Colon (tissue), 2 donors: ENCODE measurements around the gene DAB2IP.

ENCODE experiments used
- FAIRE-seq: peaks from 2 replicates; lab custom pipeline; 2012; peaks lifted over from hg19 to GRCh38; lab: Jason Lieb, UNC
- donor health status: control.
- donor health status: control.

Gene DAB2IP

DNA sequence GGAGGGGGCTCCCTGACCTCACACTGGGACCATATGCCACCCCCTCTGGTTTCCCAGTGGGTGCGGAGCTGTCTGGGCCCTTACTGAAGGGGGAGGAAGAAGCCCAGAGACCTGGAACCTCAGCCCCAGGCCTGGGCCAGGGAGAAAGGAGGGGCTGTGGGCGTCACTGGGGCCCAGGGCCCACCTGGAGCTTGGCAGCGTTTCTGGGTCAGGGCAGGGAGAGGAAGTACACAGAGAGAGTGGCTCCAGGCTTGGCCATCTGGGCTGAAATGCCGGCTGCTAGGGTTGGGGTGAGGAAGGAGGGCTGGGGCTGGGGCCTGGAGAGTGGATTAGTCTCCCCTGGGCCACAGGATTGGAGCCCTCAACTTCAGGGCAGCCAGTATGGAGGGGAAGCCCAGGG, 6.4 kb upstream of the DAB2IP start:
- no peak for FAIRE-seq

DNA sequence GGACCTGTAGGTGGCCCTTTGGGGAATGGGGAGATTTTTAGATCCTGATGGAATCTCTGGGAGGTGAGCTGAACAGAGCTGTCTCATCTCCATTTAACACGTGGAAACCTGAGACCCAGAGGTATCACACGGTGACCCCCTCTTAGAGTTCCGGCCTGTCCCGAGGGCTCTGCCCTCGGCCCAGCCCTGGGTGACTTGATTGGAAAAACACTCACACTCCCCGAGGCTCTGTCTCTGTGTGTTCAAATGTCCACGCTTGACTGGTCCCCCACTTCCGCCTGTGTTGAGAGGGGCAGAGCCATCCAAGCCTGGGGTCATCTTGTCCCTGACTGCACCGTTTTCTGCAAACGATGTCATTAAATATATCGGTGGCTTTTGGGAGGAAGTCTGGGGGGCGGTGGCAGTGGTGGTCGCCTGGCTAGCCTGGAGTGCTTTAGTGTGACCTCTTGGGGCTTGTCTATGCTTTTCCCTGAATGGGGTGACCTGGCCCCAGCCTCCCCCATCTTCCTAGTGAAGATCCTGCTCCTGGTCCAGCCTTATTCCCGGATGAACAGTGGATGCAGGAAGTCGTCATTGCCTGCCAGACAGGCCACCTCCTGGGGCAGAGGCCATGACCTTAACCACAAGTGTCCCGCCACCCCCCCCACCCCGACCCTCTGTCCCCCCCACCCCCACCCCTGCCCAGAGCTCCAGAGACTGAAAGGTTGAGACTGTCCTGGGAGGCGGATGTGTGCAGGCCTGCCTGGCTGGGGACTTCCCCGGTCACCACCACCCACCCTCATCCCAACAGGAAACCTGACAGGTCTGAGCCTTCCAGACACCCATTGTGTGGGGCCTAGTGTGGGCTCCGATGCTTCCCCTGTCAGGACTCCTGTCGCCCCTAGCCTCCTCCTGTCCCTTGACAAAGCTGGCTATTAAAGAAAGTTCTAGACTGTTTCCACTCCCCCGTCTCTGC, 5.3 kb upstream of the DAB2IP start:
- FAIRE-seq = no peak

DNA sequence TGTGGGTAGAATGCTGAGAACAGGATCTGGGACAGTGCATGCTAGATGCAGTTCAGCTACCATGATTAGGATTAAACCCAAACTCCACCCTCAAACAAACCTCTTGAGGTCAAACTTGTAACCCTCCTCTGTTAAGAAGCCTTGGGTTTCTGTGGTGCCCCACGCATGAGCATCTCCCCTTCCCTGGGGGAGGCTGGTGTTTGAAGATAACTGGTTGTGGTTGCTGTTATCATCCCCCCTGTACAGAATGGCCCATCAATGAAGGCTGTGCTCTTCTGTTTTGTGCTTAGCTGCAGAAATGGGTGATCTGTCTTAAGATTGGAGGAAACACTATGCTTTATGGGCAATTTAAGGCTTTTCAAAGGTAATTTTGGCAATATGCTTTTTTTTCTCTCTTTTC, 4.4 kb upstream of the DAB2IP start:
- FAIRE-seq = no peak

DNA sequence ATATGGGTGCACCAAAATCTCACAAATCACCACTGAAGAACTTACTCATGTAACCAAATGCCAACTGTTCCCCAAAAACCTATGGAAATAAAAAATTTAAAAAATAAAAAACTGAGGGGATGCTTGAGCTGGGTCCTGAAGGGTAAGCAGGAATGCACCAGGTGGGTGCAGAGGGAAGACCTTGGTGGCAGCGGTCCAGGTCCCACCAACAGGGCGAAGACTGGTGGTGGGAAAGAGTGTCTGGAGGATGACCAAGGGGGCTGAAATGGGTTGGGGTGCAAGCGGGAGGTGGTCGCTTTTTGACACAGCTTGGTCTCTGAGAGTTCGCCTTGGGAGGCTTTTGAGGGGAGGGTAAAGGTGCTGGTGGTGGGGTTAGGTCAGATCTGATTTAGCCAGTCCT, 3.3 kb upstream of the DAB2IP start:
- FAIRE-seq = no peak

DNA sequence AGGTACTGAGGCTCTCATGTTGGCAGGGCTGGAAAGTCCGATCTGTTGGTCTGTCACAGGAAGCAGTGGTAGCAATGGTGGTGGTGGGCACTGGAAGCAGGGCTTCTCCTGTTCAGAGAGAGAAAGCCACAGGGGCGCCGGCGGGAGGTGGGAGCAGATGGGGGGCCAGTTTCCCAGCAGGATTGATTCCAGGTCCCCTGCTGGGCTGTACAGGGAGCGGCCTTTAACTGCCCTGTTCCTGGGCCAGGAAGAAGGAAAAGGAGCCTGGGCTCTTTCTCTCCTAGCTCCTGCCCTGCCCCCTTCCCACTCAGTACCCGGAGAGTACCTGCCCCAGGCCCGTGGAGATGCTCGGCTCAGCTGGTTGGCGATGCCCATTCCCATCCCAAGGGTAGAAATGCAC, 2.6 kb upstream of the DAB2IP start:
- no peak for FAIRE-seq

DNA sequence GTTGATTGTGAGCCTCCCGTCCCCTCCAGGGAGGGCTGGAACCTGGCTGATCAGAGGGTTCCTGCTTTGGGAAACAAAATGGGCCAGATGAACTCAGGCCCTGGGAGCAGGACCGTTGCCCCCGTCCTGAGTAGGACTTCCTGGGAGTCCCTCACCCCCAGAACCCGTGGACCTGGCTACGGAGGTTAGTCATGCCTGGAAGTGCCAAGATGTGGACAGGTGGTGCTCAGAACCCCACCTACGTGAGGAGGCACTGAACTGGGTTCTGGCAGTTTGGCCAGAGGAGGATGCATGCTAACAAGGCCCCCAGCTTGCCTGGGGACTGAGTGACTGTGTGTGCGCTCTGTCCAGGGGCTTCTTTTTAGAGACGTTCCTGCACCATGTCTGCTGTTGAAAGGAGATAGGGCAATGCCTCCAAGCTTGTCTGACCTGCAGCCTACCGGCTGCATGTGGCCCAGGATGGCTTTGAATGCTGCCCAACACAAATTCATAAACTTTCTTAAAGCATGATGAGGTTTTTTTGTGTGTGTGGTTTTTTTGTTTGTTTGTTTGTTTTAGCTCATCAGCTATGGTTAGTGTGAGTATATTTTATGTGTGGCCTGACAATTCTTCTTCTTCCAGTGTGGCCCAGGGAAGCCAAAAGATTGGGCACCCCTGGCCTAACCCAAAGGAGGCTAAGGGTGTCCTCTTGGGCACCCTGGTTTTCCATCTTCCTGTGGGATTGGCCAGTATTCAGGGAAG, 1.8 kb upstream of the DAB2IP start:
- FAIRE-seq = no peak

DNA sequence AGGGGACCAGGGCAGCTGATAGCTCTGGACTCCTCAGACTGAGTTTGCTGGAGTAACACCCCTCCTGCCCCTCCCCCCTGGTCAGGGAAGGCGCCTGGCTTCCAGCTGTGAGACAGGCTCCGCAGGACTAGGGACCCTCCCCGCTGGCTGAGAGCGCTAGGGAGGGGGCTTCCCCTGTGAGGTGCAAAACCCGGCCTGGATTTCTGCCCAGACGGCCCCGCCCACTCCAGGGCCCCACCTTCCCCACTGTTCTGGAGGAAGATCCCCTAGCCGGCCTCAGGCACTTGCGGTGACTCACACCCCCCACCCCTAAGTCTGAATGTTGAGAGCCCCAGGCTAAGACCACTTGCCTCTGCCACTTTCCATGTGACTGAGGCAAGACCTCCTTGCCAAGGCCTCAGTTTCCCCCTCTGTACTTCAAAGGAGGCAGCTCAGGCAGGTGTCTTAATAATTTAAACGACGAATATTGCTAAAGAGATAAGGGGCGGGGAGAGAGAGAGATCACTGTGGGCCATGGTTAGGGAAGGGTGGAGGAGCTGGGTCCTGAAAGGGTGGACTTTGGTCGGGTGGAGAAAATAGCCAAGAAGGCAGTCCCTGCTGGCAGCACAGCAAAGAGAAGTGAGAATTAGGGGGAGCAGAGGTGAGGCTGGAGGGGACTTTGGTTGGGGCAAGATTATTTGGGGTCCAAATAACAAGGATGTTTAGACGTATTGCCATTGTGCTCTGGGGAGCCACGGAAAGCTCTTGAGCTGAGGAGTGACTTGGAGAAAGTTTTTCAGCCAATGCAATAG, 1.0 kb upstream of the DAB2IP start:
- no peak for FAIRE-seq

DNA sequence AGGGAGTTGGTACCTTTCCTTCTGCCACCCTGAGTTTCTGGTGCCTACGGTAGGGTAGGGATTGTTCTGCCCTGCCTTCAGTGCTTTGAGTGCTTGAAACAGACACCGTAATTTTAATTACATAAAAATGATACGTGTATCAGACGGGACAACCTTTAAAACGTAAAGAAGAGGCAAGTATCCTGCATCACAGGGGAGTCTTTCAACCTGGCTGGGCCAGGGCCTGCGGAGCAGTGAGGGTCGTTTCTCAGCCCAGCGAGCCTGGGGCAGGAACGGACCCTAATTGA, 483 bp upstream of the DAB2IP start:
- no peak for FAIRE-seq

DNA sequence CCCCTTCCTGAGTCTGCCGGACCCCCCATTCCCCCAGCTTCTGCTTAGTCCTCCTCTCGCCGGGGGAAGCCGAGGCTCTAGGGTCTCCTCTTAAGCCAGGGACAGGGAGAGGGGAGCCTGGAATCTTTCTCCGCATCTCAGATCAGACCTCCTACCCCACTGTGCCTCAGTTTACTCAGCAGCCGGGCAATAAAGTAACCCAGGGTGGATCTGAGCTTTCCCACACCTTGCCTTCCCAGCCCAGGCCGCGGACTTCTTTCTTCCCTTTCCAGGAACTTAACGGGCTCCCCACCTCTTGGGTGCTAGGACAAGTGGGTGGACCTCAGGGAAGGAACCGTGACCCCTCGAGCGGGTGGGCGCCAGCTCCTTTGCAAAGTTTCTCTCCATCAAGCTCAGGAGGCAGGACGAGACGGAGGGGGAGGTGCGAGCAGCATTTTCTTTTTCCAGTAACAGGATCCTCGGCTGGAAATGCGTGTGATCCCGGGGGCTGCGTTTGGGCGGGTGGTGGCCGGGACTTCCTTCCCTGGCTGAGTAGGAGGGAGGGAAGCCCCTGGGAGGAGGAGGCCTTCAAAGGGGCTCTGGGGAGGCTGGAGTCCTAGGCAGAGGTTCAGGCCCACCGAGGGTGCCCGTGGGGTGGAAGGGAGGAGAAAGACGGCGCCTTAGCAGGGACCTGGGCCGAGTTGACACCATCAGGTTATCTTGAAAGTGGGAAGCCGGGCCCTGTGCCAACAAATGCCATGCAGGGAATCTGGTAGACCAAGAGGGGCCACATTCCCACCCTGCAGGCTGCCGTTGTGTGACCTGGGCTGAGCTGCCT, 795 bp downstream of the DAB2IP start:
- no peak for FAIRE-seq

DNA sequence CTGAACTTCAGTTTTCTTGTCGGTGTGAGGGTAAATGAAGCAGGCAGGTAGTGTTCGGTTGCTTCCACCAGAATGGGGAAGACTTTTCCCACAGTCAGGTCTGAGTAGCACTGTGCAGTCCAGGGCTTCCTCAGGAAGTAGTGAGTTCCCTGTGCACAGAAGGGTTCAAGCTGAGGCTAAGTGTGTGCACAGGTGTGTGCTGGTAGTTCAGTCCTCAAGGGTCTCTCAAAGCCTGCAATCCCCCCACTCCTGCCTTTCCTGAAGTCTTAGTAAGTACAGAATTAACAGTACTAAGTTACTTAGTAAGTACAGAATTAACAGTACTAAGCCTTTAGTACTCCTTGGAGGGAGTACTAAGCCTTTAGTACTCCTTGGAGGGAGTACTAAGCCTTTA, 1.4 kb downstream of the DAB2IP start:
- FAIRE-seq = no peak

DNA sequence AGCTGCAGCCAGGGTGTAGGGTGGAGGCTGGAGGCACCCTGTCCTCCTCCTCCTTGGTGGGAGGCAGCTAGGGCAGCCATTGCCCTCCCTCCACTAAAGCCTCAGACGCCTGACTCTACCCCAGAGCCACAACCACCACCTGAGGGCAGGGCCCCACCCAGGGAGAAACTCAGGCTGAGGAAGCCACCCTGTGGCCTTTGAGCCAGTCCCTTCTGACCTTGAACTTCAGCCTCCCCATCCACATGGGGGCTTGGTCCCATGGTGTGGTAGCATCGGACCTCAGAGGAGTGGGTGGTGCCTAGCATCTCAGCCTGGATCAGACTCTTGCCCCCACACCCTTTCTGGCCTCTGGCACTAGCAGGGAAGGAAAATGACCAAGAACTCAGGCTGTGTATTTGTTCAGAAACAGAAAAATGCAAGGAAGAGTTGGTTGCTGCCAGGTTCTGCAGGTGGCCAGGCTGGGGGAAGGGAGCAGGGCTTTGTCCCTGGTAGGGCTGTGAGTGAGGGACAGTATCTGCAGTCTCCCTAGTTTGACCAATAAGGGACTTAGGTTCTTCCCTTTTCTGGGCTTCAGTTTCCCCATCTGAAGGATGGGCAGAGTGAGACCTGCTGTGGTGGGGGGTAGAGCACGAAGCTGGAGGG, 3.2 kb downstream of the DAB2IP start:
- FAIRE-seq = no peak

DNA sequence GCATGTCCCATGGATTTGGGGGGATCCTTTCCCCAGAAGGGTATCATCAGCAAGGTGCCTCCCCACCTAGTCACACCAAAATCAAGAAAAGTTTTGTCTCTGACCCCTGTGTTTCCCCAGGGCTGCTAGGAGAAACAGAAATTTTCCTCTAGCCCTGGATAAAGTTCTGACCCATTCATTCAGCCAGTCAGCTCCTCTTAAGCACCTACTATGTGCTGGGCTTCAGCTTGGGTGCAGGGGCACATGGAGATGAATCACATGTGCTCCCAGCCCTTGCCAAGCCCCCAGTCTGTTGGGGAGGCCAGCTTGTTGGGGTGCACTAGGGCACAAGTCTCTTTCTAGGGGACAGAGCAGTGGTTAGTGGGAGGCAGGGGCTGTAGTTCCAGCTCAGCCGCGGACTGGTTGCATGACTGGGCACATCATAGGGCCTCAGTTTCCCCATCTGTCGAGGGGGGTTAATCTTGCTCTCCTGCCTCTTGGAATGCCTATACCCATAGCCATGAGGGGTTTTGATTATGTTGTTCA, 3.9 kb downstream of the DAB2IP start:
- FAIRE-seq = no peak

DNA sequence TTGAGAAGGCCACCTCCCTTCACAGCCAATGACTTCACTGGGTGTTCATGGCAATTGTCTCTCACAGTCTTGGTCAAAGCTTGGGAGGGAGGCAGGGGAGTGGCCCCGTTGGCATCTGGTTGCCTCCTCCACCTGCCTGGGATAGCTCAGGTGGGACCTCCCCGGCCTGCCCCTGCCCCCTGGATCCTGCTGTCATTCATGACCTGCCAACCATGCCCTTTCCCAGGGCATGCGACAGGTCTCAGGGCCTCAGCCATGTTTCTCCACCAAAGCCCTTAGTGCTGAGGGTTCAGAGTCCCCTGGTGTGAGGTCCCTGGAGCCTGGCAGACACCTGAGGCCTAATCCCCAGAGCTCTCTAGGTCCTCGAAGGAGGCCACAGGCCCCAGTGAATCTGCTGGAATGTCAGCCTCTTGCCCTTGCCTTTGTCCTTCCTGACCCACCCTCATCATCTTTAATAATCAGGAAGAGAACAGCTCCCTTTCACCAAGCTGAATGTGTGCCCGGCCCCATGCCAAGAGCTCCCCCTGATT, 5.6 kb downstream of the DAB2IP start:
- no peak for FAIRE-seq

DNA sequence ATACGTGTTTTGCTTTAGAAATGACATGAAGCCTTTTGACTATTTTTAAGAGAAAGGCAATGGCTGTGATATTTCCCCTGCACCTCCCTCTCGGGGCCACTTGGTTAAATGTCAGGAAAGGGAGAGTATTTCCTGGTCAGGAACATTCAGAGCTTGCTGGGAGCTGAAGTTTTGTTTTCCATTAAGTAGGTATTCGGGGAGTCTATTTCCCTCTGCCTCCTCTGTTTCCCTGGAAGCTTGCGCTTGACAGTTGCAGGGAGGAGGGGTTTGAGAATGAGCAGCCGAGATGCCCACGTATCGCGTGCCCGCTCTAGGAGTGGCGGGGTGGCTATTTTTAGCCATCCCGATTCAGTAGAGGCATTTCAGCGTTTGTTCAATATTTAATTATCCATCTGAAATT, 6.7 kb downstream of the DAB2IP start:
- FAIRE-seq = no peak

DNA sequence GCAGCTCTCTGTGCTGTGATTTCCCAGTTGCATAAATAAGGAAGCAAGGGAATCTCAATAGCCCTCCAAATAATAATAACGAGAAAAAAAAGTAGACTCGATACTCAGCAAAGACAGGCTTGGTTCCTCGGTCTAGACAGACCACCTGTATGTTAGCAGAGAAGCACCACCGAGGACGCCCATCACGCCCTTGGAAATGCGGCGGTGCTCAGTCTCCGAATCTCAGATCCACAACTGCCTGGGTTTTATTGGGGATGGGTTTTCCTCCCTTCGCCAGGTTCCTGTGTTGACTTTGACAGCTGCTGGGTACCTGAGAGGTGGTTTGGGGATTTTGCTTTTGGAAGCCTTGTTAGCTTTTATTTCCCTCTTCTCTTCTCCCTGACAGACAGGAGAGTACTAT, 7.2 kb downstream of the DAB2IP start:
- no peak for FAIRE-seq

DNA sequence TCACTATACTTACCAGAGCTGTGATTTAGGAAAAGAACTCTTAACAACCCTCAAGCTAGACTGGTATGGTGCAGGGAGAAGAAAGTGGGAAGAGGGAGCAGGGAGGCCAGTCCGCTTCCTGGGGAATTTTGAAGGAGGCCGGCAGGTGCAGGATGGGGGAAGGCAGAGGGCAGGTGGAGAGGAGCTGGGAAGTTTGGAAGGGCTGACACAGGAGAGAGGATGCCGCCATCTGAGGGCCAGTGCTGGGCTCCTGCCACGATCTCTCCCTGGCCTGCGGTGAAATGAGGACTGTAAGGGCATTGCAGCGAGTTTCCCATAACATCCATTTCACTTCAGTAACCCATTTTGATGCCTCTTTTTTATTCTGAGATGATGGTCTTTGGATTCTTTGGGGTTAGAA, 8.9 kb downstream of the DAB2IP start:
- FAIRE-seq = no peak

DNA sequence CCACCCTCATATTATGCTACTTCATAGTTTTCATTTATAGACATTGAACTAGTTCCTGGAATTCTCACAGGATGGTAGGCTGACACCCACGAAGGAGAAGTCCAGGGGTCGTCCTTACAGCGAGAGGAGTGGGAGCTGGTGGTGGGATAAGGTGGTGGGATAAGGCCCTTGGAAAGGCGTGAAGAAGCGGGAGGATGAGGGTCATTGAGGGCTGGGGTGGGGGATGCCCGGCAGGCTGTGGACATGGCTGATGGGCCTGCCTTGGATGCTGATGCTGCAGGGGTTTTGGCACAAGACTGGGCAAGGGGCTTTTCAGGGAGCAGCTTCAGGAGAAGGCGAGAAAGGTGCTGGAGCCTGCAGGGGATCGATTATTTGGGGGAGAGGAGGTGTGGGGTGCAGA, 9.4 kb downstream of the DAB2IP start:
- FAIRE-seq = no peak

DNA sequence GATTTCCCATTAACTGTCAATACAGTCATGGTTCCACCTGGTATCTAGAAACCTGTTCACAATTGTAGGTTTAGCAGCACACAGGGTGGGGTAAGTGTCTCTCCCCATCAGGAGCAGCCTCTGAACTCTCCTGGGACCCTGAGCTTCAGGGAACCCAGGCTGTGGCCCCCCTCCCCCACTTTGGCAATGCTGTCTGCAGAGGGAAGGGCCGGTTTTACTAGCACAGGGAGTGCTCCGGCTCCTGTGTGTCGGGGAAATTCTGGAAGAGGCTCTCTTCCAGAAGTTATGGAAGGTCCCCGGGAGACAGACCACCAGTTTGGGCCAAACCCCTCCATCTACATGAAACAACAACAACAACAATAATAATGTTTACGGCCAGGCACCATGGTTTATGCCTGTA, 9.9 kb downstream of the DAB2IP start:
- no peak for FAIRE-seq

DNA sequence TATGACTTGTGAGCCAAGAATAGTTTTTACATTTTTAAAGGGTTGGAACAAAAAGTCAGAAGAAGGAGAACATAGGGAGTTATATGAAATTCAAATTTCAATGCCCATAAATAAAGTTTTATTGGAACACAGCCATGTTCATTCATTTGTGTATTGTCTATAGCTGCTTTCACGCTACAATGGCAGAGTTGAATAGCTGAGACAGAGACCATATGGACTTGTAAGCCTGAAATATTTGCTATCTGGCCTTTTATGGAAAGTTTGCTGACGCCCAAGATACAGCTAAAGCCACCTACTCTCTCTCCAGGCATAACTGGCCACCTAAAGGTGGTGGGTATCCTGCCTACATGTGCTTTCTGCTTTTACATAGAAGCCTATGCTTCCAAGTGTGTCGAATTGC, 10.9 kb downstream of the DAB2IP start:
- FAIRE-seq = no peak

DNA sequence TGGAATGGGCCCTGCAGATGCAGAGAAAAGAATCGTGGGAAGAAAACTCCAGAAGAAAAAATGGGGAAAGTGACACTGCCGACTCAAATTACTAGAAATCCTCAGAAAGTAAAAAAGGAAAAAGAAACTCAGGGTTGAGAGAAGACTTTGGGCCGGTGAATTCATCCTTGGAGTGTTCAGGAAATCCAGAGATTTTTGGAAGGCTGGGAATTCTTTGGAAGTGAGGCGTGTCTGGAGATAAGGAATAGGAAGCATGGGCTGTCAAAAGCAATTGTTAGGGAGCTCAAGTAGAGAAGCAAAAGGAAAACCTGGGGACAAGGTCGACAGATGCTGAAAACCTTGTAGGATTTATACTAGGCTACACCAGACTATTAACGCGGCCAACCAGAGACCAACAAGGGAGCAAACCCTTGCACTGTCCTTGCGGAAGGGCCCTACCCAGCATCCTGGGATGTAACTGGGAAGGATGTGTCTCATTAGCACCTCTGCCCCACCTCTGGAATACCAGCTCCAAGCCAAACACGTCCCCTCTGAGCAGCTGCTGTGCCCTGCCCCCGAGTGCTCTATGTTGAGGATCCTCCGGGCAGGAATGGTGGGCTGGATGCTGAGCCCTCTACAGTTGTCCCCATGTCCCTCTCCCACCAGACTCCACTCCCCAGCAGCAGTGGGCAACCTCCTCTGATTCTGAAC, 11.6 kb downstream of the DAB2IP start:
- FAIRE-seq = no peak

DNA sequence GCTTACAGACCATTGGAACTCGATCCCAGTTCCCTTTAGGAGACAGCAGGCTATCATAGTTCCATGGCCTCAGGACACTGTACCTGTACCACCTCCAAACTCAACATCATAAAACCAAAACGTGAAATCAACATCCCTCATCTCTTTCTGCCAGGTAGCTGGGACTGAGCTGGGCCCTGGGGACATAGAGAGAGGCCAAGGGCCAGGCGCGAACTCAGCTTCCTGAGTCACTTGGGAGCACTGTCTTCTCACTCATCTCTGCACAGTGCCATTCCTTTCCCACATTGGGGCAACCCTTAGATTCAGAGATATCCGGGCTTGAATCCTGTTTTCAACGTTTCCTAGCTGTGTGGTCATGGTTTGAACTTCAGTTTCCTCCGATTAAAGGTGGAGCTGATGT, 12.2 kb downstream of the DAB2IP start:
- FAIRE-seq = no peak
